ENCODE measurements around the gene CTCFL.

- no peak for TF ChIP-seq CTCF (conservative IDR thresholded peaks at IDR 0.05; ENCODE audit: low read depth, low read length)
- no peak for TF ChIP-seq EZH2 (IDR thresholded peaks at IDR 0.05; ENCODE audit: borderline replicate concordance, low read depth, low read length, poor library complexity, severe bottlenecking)
Measured at GRCh38 chr20:57456116-57456515, 68.8 kb downstream of the CTCFL start.

All from A673 (cell line).